Bone marrow (tissue), 2 donors: Measurements from ENCODE around the gene SLC7A10.
"Not testable (repeated sequence)": the region's sequence is repeated elsewhere in the genome, so short reads cannot be mapped to it uniquely, and the experiment has no call there.

ENCODE experiments used
- DNase-seq, 2 donors: peaks; one replicate each; lab custom pipeline; 2025; lab: John Stamatoyannopoulos, UW

Gene SLC7A10

GRCh38 chr19:33175156-33175782 is 50.4 kb downstream of the SLC7A10 start:
- DNase-seq: no peak

DNA sequence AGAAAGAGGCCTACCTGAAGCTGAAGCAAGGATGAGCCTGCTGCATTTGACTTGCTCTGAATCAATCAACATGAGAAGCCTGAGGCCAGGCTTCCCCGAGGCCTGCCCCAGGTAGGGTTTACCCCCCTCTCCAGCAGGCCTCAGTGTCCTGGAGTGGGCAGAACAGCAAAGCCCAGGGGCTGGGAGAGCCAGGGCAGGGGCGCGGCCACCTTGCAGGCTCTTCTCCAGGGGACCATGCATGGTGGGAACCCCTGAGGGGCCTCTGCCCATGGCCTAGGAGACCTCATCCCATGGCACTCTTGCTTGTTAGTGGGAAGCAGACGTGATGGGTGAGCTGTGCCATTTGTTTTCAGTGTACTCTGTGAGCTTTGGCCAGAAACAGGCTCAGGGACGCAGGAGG is 51.5 kb downstream of the SLC7A10 start:
- no peak for DNase-seq

- DNase-seq: no peak
These were observed 53.7 kb downstream of the SLC7A10 start for GRCh38 chr19:33171916-33172359.

GRCh38 chr19:33171222-33171795 is 54.3 kb downstream of the SLC7A10 start:
- DNase-seq: no peak

DNA sequence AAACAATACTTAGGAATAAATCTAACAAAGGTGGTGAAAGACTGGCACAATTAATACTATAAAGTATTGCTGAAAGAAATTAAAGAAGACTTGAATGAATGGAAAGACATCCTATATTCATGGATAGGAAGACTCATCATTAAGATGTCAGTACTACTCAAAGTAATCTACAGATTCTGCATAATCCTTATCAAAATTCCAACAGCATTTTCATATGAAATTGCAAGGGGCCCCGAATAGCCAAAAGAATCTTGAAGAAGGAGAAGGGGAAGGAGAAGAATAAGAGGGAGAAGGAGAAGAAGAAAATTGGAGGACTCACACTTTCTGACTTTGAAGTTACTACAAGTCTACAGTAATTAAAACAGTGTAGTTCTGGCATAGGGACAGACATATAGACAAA is 57.1 kb downstream of the SLC7A10 start:
- no peak for DNase-seq

DNA sequence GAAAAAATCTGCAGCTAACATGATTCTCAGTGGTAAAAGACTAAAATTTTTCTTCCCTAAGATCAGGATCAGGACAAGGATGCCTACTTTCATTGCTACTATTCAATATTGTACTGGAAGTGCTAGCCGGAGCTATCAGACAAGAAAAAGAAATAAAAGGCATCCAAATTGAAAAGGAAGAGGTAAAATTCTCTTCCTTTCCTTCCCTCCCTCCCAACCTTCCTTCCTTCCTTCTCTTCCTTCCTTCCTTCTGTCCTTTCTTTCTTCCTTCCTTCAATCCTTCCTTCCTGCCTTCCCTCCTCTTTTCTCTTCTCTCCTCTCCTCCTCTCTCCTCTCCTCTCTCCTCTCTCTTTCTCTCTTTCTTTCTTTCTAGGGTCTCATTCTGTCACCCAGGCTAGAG is 58.2 kb downstream of the SLC7A10 start:
- DNase-seq: no peak

- not testable (repeated sequence) for DNase-seq
These were observed 59.6 kb downstream of the SLC7A10 start for GRCh38 chr19:33166037-33166436.

- no peak for DNase-seq
These were observed 62.2 kb downstream of the SLC7A10 start for GRCh38 chr19:33163481-33163880.

- DNase-seq: no peak
These were observed 64.4 kb downstream of the SLC7A10 start for GRCh38 chr19:33161201-33161600.

DNA sequence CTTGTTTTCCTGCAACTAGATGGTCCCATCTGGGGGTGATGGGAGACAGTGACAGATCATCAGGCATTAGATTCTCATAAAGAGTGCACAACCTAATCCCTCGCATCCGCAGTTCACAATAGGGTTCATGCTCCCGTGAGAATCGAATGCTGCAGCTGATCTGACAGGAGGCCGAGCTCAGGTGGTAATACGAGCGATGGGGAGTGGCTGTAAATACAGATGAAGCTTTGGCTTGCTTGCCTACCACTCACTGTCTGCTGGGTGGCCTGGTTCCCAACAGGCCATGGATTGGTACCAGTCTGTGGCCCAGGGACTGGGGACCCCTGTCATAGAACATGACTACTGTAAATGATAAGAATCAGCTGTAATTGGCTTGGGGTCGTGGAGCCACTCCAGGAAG is 65.8 kb downstream of the SLC7A10 start:
- no peak for DNase-seq

DNA sequence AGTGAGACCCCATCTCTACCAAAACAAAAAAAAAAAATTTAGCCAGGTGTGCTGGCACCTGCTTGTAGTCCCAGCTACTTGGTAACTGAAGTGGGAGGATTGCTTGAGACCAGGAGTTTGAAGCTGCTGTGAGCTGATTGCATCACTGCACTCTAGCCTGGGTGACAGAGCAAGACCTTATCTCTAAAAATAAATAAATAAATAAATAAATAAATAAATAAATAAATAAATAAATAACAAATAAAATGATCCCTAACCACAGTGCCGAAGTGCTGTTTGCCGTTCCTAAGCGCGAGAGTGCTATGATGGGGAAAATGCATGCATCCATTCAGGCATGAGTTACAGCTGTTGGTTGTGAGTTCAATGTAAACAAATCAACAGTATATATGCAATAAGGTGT is 66.5 kb downstream of the SLC7A10 start:
- DNase-seq: no peak
